WTC11 (cell line): ENCODE measurements around the gene ABCB4. TPM values are rescaled to one million over a fixed set of nuclear protein-coding genes. Genes with fewer than 3 reads are reported as not detected.
A peak's percentile ranks its signal among the peaks of the same experiment; 100 is the strongest.

ENCODE experiments used
- ATAC-seq: fragments of 200-7000 bp; cut with Tn5 transposase; 2 replicates; pipeline ENCODE4 v1.10.0; 2021; ENCODE audit warnings: mild to moderate bottlenecking, moderate library complexity
- CTCF ChIA-PET: fragments of 300-600 bp; sonication (Branson Sonifier 250); formaldehyde crosslinking; loops from one replicate; lab custom pipeline; 2021; ENCODE audit warnings: antibody characterized with exemption; lab: Charles Lee
- POLR2A ChIA-PET: fragments of 350-600 bp; sonication (Branson Sonifier 250); formaldehyde crosslinking; loops from one replicate; lab custom pipeline; 2021; ENCODE audit warnings: antibody characterized with exemption; lab: Charles Lee
- DNase-seq: peaks from one replicate; pipeline ENCODE4 v3.0.0; 2021; ENCODE audit warnings: low spot score
- H3K27ac Mint-ChIP-seq: 2 replicates; pipeline ENCODE4 v1.8.0; 2021; ENCODE audit warnings: mixed read lengths
- H3K27me3 Mint-ChIP-seq: 2 replicates; pipeline ENCODE4 v1.8.0; 2021; ENCODE audit warnings: low read depth, mild to moderate bottlenecking, moderate library complexity, mixed read lengths
- H3K36me3 Mint-ChIP-seq: 2 replicates; pipeline ENCODE4 v1.8.0; 2021; ENCODE audit warnings: mixed read lengths
- H3K4me1 Mint-ChIP-seq: 2 replicates; pipeline ENCODE4 v1.8.0; 2022; ENCODE audit warnings: mixed read lengths
- H3K4me3 Mint-ChIP-seq: 2 replicates; pipeline ENCODE4 v1.8.0; 2021; ENCODE audit warnings: mild to moderate bottlenecking, moderate library complexity, mixed read lengths
- H3K9me3 Mint-ChIP-seq: 2 replicates; pipeline ENCODE4 v1.8.0; 2021; ENCODE audit warnings: mixed read lengths
- AR ChIP-seq: fragments of 250-450 bp; sonication (Bioruptor Pico); IDR thresholded peaks from 2 replicates; pipeline ENCODE4 v1.9.0; 2021; ENCODE audit warnings: mild to moderate bottlenecking
- CDX4 ChIP-seq: fragments of 250-450 bp; sonication (Bioruptor Pico); IDR thresholded peaks from 2 replicates; pipeline ENCODE4 v1.9.0; 2021; ENCODE audit warnings: moderate library complexity, mild to moderate bottlenecking, inconsistent platforms, borderline replicate concordance
- E2F4 ChIP-seq: sonication (generic); formaldehyde crosslinking; IDR thresholded peaks from 2 replicates; pipeline ENCODE4 v1.8.1; 2022; ENCODE audit warnings: low read depth, mild to moderate bottlenecking, moderate library complexity, missing genetic modification reagents, borderline replicate concordance
- GABPB1 ChIP-seq: sonication (generic); formaldehyde crosslinking; IDR thresholded peaks from 2 replicates; pipeline ENCODE4 v1.8.1; 2023; ENCODE audit warnings: mild to moderate bottlenecking, missing genetic modification reagents
- GRHL2 ChIP-seq: fragments of 250-450 bp; sonication (Bioruptor Pico); IDR thresholded peaks from 2 replicates; pipeline ENCODE4 v1.8.0; 2022; ENCODE audit warnings: mild to moderate bottlenecking, moderate library complexity; ENCODE audit not compliant: insufficient replicate concordance, severe bottlenecking
- KAT7 ChIP-seq: sonication (generic); formaldehyde crosslinking; IDR thresholded peaks from 2 replicates; pipeline ENCODE4 v1.8.1; 2023; ENCODE audit warnings: missing genetic modification reagents, mild to moderate bottlenecking, borderline replicate concordance
- MYBL2 ChIP-seq: sonication (generic); formaldehyde crosslinking; IDR thresholded peaks from 2 replicates; pipeline ENCODE4 v1.8.1; 2023; ENCODE audit warnings: mild to moderate bottlenecking, moderate library complexity, missing genetic modification reagents
- NFATC4 ChIP-seq: fragments of 250-450 bp; sonication (Bioruptor Pico); IDR thresholded peaks from 2 replicates; pipeline ENCODE4 v1.9.0; 2021; ENCODE audit warnings: mild to moderate bottlenecking
- OVOL2 ChIP-seq: fragments of 250-450 bp; sonication (Bioruptor Pico); IDR thresholded peaks from 2 replicates; pipeline ENCODE4 v1.9.0; 2021; ENCODE audit warnings: mild to moderate bottlenecking, borderline replicate concordance
- RELA ChIP-seq: sonication (generic); formaldehyde crosslinking; IDR thresholded peaks from 2 replicates; pipeline ENCODE4 v1.8.1; 2022; ENCODE audit warnings: missing genetic modification reagents, mild to moderate bottlenecking, borderline replicate concordance
- SMAD3 ChIP-seq: sonication (generic); formaldehyde crosslinking; IDR thresholded peaks from 2 replicates; pipeline ENCODE4 v1.8.0; 2022; ENCODE audit warnings: missing genetic modification reagents, mild to moderate bottlenecking, borderline replicate concordance
- SMAD4 ChIP-seq: sonication (generic); formaldehyde crosslinking; IDR thresholded peaks from 2 replicates; pipeline ENCODE4 v1.8.0; 2022; ENCODE audit warnings: mild to moderate bottlenecking, missing genetic modification reagents
- ZMAT4 ChIP-seq: fragments of 250-450 bp; sonication (Bioruptor Pico); IDR thresholded peaks from 2 replicates; pipeline ENCODE4 v1.9.0; 2021; ENCODE audit warnings: mild to moderate bottlenecking
- ZNF138 ChIP-seq: sonication (generic); formaldehyde crosslinking; conservative IDR thresholded peaks from 2 replicates; pipeline ENCODE4 v1.8.1; 2022; ENCODE audit warnings: mild to moderate bottlenecking, moderate library complexity, missing genetic modification reagents
- ZNF425 ChIP-seq: fragments of 250-450 bp; sonication (Bioruptor Pico); conservative IDR thresholded peaks from 2 replicates; pipeline ENCODE4 v1.9.0; 2021; ENCODE audit warnings: mild to moderate bottlenecking
- ZNF512 ChIP-seq: sonication (generic); formaldehyde crosslinking; IDR thresholded peaks from 2 replicates; pipeline ENCODE4 v1.8.1; 2022; ENCODE audit warnings: missing genetic modification reagents, borderline replicate concordance
- ZSCAN18 ChIP-seq: fragments of 250-450 bp; sonication (Bioruptor Pico); IDR thresholded peaks from 2 replicates; pipeline ENCODE4 v2.1.2; 2022; ENCODE audit warnings: mild to moderate bottlenecking, moderate library complexity
- total RNA-seq: library from RNA; stranded (reverse); gene quantifications from 3 replicates; pipeline ENCODE4 v1.2.3, GENCODE V29; 2021

The ABCB4 gene
- total RNA-seq, 1 experiment from 2014 or later, result 1.2 TPM

GRCh38 chr7:87498893-87499292, 23.4 kb upstream of the ABCB4 start (continued):
- TF ChIP-seq KAT7, result no peak
- TF ChIP-seq SMAD3 (CRISPR knock-in tag), result no peak
- no peak for TF ChIP-seq ZNF512 (CRISPR knock-in tag)
- no peak for TF ChIP-seq ZNF425 (CRISPR knock-in tag)

- Mint-ChIP-seq H3K36me3 (no peaks in the 10 kb centered on the region), H3K27ac (no peak overlapping the region), H3K9me3 (peaks cover 7% of the 10 kb centered on the region), H3K27me3 (no peaks in the 10 kb centered on the region), H3K4me1 (peaks cover 10% of the 10 kb centered on the region), H3K4me3 (no peak overlapping the region)
- TF ChIP-seq CDX4 (CRISPR knock-in tag) (no peak), GABPB1 (peak; percentile 88)
- ATAC-seq, result no peak
- ChIA-PET POLR2A (no interaction called here), CTCF (no interaction called here)
- no peak for DNase-seq
Measured at GRCh38 chr7:87497482-87497881, 22.0 kb upstream of the ABCB4 start.

- H3K27me3 Mint-ChIP-seq, result no peaks in the 10 kb centered on the region
- ChIA-PET POLR2A (no interaction called here), CTCF (no interaction called here)
- DNase-seq (no peak), ATAC-seq (no peak)
- H3K9me3 Mint-ChIP-seq, result peaks cover 14% of the 10 kb centered on the region
- H3K4me1 Mint-ChIP-seq, result peaks cover 10% of the 10 kb centered on the region
- H3K27ac Mint-ChIP-seq, result no peak overlapping the region
- H3K36me3 Mint-ChIP-seq, result no peaks in the 10 kb centered on the region
- H3K4me3 Mint-ChIP-seq, result no peak overlapping the region
- TF ChIP-seq ZNF425 (CRISPR knock-in tag) (no peak), GRHL2 (CRISPR knock-in tag) (no peak), NFATC4 (CRISPR knock-in tag) (no peak), RELA (CRISPR knock-in tag) (no peak), ZNF138 (no peak), AR (CRISPR knock-in tag) (no peak), E2F4 (CRISPR knock-in tag) (no peak), ZMAT4 (CRISPR knock-in tag) (no peak), ZNF512 (CRISPR knock-in tag) (no peak), ZSCAN18 (CRISPR knock-in tag) (no peak), MYBL2 (CRISPR knock-in tag) (no peak), OVOL2 (no peak), SMAD4 (CRISPR knock-in tag) (no peak)
Measured at GRCh38 chr7:87495366-87495765, 19.9 kb upstream of the ABCB4 start.
